ENCODE data around the gene ATG7.
"Not testable (repeated sequence)": the region's sequence is repeated elsewhere in the genome, so short reads cannot be mapped to it uniquely, and the experiment has no call there.

ATG7 gene

GRCh38 chr3:11302444-11302843 lies 30.2 kb downstream of the ATG7 start:
- no peak for DNase-seq

DNA sequence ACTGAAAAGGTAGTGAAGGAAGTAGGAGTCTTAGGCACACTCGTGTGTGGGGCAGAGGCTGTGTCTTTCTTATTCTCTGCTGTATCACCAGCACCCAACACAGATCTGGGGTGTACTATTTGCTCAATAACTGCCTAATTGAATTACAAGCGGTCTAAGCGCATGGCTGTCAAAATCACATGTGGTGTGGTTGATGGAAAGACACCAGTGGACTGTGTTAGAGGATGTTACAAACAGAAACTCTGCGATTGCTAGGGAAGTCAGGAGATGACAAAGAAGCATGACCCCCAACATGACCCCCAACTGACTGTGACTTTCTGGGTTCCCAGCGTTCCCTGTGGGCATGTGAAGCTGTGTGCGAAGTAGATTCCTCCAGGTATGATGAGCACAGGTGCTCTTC lies 32.0 kb downstream of the ATG7 start:
- no peak for DNase-seq

DNA sequence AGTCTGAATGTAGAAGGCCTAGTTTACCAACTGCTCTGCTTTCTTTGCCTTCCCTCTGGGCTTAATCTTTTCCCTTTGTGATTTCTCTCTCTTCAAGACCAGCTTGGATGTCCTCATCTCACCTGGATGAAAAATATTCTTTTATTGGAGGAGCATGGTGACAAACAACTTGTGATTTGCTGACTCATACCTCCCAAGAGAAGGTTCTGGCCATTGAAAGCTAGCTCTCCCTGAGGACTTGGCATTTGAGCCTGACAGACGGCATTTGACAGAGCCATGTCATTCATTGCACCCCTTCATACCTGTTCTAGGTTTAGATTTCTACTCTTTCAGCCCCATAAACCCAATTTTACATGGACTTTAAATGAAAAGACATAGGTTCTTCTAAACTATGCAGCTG lies 33.3 kb downstream of the ATG7 start:
- no peak for DNase-seq

DNA sequence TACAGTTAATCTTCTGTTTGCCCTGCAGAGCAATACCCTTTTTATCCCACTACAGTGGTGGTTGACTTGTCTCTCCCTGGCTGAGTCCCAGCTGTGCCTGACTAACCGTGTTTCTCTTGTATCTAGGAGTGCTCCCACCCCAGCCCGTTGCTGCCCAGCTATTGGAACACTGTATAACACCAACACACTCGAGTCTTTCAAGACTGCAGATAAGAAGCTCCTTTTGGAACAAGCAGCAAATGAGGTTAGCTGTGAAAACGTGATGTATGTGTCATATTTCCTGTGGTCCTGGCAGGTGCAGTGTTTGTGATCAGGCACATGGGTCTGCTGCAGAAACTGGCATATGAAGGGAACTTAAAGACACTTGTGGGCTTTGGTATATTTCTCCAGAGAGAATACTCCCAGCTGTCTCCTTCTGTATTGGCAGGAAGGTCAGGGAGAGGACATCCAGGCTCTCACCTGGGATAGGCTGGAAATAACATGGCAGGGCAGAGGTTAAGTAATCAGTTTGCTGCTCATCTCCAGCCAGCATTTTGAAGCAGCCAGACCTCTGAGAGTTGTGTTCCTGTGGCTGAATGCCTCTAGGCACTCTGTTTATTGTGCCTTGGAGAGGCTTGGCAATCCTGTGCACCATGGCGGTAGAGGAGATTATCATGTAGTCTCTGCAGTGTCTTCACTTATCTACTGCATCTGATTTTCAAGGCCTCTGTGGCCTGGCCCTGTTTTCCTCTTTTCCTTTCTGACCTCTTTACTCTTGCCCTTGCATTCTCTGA lies 34.8 kb downstream of the ATG7 start:
- peak; percentile 60 for DNase-seq

DNA sequence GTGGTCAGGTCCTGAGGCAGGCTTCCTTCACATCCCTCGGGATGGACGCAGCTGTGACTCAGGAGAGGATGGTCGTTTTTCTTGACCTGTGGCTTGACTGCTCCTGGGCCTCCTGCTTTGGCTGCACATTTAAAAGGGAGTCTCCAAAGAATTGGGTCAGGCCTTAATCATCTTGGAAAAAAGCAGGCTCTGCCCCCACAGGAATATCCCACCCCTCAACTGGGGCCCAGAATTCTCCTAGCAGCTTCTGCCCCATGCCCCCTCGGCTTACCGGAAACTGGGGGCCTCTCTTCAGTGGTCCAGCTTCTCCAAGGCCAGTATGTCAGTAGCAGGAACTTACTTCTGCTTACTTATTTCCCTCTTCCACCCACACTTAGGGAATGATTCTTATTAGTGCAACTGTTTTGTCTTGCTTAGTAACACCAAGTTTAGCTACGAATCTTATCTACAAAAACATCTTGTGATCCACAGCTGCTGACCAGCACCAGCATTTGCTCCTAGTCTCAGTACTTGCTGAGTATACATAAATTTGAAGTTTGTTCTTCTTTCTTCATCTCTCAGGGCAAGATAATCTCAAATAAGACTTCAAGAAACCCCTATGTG lies 35.7 kb downstream of the ATG7 start:
- no peak for DNase-seq

DNA sequence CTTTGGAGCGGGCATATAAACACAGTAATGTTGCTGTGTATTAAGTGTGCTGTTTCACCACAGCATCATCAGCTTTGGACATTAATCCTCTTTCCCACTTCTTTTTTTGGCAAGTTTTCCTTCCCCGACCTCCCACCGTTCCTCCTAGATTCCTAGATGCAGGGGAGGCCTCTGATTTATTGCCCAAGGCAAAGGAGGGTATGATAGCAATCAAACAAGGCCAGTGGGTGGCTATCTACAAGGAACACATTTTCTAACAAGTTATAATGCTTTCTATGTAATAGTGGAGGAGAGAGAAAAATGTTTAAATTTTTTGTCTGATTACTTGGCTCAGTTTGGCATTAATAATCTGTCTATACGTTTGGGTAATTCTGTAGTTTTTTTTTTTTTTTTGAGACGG lies 38.1 kb downstream of the ATG7 start:
- DNase-seq, result no peak

DNA sequence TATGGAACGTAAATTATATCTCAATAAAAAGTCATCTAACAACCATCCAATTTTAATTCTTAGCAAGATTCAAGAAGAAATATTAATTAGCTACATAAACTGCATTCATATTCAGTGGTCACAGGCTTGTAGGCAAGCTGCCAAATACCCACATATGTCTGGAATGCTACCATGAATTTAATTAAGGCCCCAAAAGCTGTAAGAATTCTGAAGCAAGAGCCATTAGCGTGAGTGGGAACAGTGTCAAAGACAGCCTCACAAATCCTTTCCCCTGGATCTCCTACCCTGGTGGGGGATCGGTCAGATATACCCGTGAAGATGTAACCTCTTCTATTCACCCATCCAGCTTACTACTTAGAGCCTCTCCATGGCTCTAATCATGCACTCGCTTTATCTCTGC lies 40.0 kb downstream of the ATG7 start:
- DNase-seq, result no peak

- no peak for DNase-seq
Observed at GRCh38 chr3:11317300-11317699, 45.1 kb downstream of the ATG7 start.

- DNase-seq, result no peak
Observed at GRCh38 chr3:11322931-11323330, 50.7 kb downstream of the ATG7 start.

DNA sequence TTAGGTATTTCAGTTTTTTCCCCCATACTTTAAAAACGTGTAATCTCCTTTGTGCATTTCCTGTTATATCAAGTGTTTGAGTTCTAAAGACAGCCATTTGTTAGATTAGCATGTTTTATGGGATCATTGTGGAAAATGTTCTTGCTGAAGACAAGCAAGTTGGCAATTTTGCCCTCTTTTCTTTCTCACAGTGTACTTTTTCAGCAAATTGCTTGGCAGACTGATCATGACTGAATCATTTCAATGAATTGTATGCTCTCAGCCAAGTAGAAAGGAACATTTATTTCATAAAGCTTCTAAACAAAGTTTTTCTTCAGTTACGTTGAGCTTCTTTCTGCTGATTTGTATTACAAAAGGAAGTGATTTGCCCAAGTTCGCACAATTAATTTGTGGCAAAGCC lies 51.6 kb downstream of the ATG7 start:
- no peak for DNase-seq

DNA sequence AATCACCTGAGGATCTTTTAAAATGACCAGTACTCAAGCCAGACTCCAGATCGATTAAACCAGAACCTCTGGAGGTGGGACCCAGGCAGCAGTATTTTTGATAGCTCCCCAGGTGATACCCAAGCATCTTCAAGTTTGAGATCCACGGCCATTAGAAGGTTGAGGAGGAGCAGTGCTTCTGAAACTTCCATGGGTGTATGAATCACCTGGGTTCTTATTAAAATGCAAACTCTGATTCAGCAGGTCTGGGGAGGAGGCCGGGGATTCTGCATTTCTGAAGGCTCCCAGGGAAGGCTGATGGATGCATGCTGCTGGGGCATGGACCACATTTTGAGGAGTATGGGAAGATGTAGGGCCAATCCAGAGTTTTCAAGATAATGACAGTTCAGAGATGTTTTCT lies 55.4 kb downstream of the ATG7 start:
- no peak for DNase-seq

DNA sequence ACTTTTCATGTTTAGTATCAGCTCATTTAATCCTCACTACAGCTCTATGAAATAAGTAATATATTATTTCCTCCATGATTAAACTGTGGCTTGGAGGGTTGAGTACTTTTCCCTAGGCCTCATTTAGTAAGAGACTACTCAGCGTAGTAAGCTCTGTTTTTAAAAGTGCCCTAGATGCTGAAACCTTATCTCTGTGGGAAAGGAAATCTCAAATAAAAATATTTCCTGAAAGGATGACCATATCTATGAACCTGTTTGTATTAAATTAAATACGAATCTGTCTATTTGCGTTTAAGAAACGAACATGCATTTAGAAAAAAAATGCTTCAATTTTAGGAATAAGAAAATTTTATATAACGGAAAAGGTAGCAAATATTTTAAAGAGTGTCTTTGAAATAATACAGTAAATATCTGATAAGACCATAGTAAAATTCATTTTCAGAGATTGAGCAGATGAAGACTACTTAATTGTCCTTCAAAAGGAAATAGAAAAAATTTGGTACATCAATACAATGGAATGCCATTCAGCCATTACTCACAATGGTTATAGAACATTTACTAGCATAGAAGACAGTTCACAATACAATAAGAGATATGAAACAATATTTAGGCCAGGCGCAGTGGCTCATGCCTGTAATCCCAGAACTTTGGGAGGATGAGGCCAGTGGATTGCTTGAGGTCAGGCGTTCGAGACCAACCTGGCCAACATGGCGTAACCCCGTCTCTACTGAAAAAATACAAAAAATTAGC lies 56.2 kb downstream of the ATG7 start:
- DNase-seq, result no peak

GRCh38 chr3:11329777-11330176 lies 57.6 kb downstream of the ATG7 start:
- DNase-seq, result no peak

GRCh38 chr3:11331101-11331500 lies 58.9 kb downstream of the ATG7 start:
- DNase-seq, result no peak

DNA sequence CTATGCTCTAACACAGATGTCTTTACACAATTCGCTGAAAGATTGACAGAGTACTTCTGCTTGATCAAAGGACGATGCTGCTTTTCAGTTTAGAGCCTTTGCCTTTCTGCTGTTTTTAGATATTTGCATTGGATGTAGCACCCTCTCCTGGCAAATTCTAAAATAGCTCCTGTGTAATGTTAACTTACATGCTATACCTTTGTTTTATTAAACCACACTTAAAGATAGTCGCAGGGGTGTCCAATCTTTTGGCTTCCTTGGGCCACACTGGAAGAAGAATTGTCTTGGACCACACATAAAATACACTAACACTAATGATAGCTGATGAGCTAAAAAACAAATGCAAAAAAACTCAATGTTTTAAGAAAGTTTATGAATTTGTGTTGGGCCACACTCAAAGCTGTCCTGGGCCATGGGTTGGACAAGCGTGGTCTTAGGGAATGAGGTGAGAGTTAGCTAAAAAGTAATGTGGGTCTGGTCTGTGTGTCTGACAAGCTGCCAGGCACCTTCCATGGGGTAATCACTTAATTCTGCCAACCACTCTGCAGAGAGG lies 62.9 kb downstream of the ATG7 start:
- no peak for DNase-seq

DNA sequence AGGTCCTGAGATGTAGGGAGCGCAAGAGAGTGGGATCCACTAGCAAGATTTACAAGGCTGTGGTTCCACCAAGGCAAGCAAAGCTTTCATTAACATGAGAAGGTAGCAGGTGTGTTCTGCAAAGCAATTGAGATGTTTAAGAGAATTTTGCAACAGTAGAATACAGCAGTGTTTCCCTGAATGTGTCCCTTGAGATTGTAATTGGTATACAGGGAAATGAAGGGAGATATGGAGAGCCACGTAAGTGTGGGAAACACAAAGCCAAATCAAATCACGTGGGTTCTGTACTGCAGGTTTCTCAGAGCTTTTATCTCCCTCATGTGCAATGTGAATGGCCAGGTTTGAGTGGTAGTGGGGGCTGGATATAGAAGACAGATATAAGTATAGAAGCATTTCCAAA lies 67.3 kb downstream of the ATG7 start:
- DNase-seq, result no peak

GRCh38 chr3:11346416-11346815 lies 74.2 kb downstream of the ATG7 start:
- DNase-seq, result no peak

DNA sequence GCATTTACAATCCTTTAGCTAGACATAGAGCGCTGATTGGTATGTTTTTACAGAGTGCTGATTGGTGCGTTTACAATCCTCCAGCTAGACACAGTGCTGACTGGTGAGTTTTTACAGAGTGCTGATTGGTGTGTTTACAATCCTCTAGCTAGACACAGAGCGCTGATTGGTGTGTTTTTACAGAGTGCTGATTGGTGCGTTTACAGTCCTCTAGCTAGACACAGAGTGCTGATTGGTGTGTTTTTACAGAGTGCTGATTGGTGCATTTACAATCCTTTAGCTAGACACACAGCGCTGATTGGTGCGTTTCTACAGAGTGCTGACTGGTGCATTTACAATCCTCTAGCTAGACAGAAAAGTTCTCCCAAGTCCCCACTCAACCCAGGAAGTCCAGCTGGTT lies 76.7 kb downstream of the ATG7 start:
- not testable (repeated sequence) for DNase-seq

DNA sequence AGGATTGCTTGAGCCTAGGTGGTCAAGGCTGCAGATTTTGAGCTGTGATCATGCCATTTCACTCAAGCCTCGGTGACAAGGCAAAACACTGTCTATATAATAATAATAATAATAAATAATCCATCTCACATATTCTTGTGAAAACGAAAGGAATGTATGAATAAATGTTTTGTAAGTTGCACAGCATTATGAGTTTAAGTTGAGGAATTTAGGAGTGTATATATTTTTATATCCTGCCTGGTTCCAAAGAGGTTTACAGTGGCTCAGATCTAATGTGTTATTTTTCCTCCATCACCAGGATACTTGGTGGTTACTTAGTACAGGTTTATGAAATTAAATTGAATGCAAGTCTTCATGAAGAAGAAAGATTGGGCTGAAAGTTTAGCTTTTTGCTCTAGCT lies 77.2 kb downstream of the ATG7 start:
- no peak for DNase-seq

DNA sequence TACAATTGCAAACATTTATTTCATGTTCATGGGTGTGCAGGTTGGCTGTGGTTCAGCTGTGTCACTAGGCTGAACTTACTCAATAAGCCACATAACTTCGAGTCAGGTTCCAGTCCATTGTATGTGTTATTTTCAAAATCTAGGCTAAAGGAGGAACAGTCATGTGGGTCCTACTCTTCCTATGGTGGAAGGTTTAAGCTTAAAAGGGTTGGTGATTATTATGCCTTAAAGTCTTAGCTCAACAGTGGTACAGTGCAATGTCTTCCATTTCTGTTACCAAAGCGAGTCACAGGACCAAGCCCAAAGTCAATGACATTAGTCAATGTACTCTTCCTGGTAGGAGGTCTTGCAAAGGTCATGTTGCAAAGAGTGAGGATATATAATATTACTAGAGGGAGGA lies 78.2 kb downstream of the ATG7 start:
- no peak for DNase-seq

GRCh38 chr3:11351451-11351850 lies 79.3 kb downstream of the ATG7 start:
- DNase-seq, result no peak

- DNase-seq, result no peak
Observed at GRCh38 chr3:11356269-11356668, 84.1 kb downstream of the ATG7 start.

GRCh38 chr3:11362600-11362999 lies 90.4 kb downstream of the ATG7 start:
- no peak for DNase-seq

GRCh38 chr3:11363715-11364114 lies 91.5 kb downstream of the ATG7 start:
- DNase-seq, result no peak
